RWPE1 (cell line): ENCODE data around the gene SYT7.
"Not testable (repeated sequence)": the region's sequence is repeated elsewhere in the genome, so short reads cannot be mapped to it uniquely, and the experiment has no call there.

ENCODE experiments used
- CTCF ChIA-PET: fragments of 350-600 bp; sonication (Branson Sonifier 250); formaldehyde crosslinking; extraction: SDS; loops from one replicate; lab custom pipeline; 2021; lab: Yijun Ruan, JAX
- POLR2A ChIA-PET: fragments of 400-600 bp; formaldehyde crosslinking; extraction: SDS; loops from one replicate; lab custom pipeline; 2020; ENCODE audit warnings: antibody characterized with exemption; ENCODE audit not compliant: low non-redundant PET; lab: Yijun Ruan, JAX
- DNase-seq: peaks from one replicate; pipeline ENCODE4 v3.0.0; 2012; ENCODE audit warnings: low spot score
- H3K27ac ChIP-seq: fragments of 450-650 bp; 2 replicates; pipeline ENCODE4 v1.5.1; 2017
- CTCF ChIP-seq: fragments of 450-650 bp; conservative IDR thresholded peaks from 2 replicates; pipeline ENCODE4 v1.5.1; 2017; ENCODE audit warnings: low read depth, mild to moderate bottlenecking

The SYT7 gene

DNA sequence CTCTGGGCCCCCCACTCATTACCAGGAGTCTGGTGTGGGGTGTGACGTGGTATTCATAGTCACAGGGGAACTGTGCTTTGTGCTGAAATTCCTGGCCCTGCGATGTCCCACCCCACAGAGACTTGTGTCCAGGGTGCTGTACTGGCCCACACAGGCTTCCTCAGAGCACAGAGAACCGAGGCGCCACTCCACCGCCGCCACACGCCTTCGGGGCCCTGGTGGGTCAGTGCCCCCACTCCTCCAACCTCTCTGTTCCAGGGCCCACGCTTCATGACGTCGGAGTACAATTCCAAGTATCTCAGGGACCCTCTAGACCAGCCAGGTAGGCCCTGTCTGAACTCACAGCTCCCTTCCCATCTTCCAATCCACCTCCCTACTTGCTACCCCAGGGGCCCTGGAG lies 95.8 kb downstream of the SYT7 start:
- no peak overlapping the region for H3K27ac ChIP-seq
- no peak for DNase-seq
- POLR2A ChIA-PET: no interaction called here
- no peak for TF ChIP-seq CTCF
- CTCF ChIA-PET: interaction anchor here (0.6 kb wide), 1 partner anchor 154 kb away, joined by 6 read pairs; no protein-coding TSS in a partner anchor

DNA sequence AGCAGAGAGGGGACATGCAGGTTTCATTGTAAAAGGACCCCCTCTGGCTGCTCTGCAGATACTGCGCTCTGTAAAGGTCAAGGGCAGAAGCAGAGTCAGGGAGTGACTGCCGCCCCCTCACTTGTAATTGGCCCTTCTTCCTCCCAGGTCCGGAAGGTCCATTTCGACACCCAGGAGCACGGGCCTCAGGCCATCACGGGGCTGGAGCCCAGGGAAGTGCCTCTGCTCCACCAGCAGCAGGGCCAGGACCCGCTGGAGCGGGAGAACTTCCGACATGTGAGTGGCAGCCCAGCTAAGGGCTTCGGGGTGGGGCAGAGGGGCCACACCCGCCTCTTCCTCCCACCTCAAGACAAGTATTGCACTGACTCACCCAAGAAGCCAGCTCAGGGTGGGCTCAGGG lies 96.3 kb downstream of the SYT7 start:
- DNase-seq: no peak
- ChIA-PET CTCF (interaction anchor here (0.6 to 0.7 kb wide), 2 partner anchors 154 to 813 kb away, joined by 6 read pairs; no protein-coding TSS in a partner anchor), POLR2A (no interaction called here)
- H3K27ac ChIP-seq: no peak overlapping the region
- no peak for TF ChIP-seq CTCF

DNA sequence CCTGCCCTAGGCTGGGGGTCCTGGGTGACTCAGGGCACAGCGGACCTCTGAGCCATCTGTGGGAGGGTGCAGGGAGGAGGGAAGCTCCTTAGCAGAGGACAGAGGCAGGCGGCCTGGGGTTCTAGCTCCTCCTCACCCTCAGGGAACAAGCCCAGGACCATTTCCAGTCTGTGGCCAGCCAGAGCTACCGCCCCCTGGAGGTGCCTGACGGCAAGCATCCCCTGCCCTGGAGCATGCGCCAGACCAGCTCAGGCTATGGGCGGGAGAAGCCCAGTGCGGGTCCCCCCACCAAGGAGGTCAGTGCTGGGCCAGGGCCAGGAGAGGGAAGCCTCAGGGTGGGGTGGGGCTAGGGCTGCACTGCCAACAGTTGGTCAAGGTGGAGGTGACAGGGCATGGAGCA lies 98.4 kb downstream of the SYT7 start:
- TF ChIP-seq CTCF: 0 out of 2 replicates have a peak, but pooled peaks have one; percentile 18
- DNase-seq: no peak
- ChIA-PET CTCF (interaction anchor here (0.6 to 1.6 kb wide), 5 partner anchors 32 to 153 kb away, joined by 3 to 10 read pairs (median 4); no protein-coding TSS in a partner anchor), POLR2A (no interaction called here)
- H3K27ac ChIP-seq: no peak overlapping the region

DNA sequence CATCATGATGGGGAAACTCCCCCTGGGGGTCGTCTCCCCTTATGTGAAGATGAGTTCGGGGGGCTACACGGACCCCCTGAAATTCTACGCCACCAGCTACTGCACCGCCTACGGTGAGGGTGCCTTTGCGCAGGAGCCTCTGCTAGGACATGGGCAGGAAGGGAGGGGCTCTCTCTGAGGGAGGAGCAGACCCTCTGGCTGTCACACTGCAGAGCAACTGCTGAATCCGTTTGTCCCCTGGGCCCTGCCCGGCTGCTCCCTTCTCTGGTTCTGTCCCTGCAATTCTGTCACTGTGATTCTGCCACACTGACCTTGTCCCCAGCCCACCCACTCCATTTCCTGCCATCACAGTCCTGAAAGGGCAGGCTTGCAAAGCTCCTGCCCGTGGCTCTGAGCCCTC lies 99.1 kb downstream of the SYT7 start:
- TF ChIP-seq CTCF: no peak
- CTCF ChIA-PET: interaction anchor here (0.6 to 1.6 kb wide), 7 partner anchors 33 to 153 kb away, joined by 3 to 10 read pairs (median 4); no protein-coding TSS in a partner anchor
- H3K27ac ChIP-seq: no peak overlapping the region
- POLR2A ChIA-PET: no interaction called here
- DNase-seq: no peak

GRCh38 chr11:61480994-61481335 lies 99.9 kb downstream of the SYT7 start:
- H3K27ac ChIP-seq: no peak overlapping the region
- POLR2A ChIA-PET: no interaction called here
- TF ChIP-seq CTCF: no peak
- DNase-seq: no peak
- CTCF ChIA-PET: no interaction called here

GRCh38 chr11:61480261-61480993 lies 100.4 kb downstream of the SYT7 start:
- no peak for DNase-seq
- no peak overlapping the region for H3K27ac ChIP-seq
- no peak for TF ChIP-seq CTCF
- POLR2A ChIA-PET: no interaction called here
- CTCF ChIA-PET: interaction anchor here (0.5 kb wide), 1 partner anchor 16 kb away, joined by 3 read pairs; no protein-coding TSS in a partner anchor

- POLR2A ChIA-PET, DNase-seq, H3K27ac ChIP-seq: not testable (repeated sequence)
- CTCF ChIA-PET: interaction anchor here (1.6 to 2.2 kb wide), 3 partner anchors 10 to 159 kb away, joined by 4 to 12 read pairs (median 7); no protein-coding TSS in a partner anchor
These were observed 101.4 kb downstream of the SYT7 start for GRCh38 chr11:61479360-61480058.
